Endothelial cell of umbilical vein (primary cell): ENCODE results near the gene PDLIM5. TPM values are rescaled to one million over a fixed set of nuclear protein-coding genes. Genes with fewer than 3 reads are reported as not detected.

ENCODE experiments used
- BruUV-seq: library from RNA; stranded (reverse); fragments of 400-500 nt; replicated peaks from 2 replicates; lab custom pipeline; 2021; lab: Mats Ljungman, UMichigan
- CTCF ChIA-PET: fragments of 300-600, 350-600 bp; sonication (Branson Sonifier 250); formaldehyde crosslinking; loops from one replicate; lab custom pipeline; 2021; ENCODE audit warnings: antibody characterized with exemption, inconsistent platforms; lab: Charles Lee
- POLR2A ChIA-PET: fragments of 300-600, 350-600 bp; sonication (Branson Sonifier 250); formaldehyde crosslinking; loops from one replicate; lab custom pipeline; 2021; ENCODE audit warnings: antibody characterized with exemption, inconsistent platforms; lab: Charles Lee
- DNase-seq: peaks from one replicate; pipeline ENCODE4 v3.0.0-alpha.2; 2011; ENCODE audit warnings: low read depth, low spot score
- FAIRE-seq: peaks from 2 replicates; lab custom pipeline; 2011; peaks lifted over from hg19 to GRCh38; lab: Jason Lieb, UNC
- H2AFZ ChIP-seq: 2 replicates; pipeline ENCODE4 v1.6.0; 2012; ENCODE audit warnings: low read depth, low read length, control low read depth, inconsistent platforms
- H3K27ac ChIP-seq: 2 replicates; pipeline ENCODE4 v1.5.1; 2011; ENCODE audit warnings: low read depth, mild to moderate bottlenecking, control low read depth, low read length, moderate library complexity; ENCODE audit not compliant: insufficient read depth
- H3K27me3 ChIP-seq, 2 experiments: 2 replicates each; pipeline versions ENCODE4 v1.6.0 to v1.6.1; 2011; ENCODE audit warnings: low read length in 2 of 2, mixed read lengths in 1 of 2; ENCODE audit not compliant: control insufficient read depth in 2 of 2, insufficient read depth in 2 of 2
- H3K36me3 ChIP-seq, 2 experiments: 2 replicates in 1 of 2; 3 replicates in 1 of 2; pipeline ENCODE4 v1.5.1; 2011; ENCODE audit warnings: low read length in 2 of 2, mild to moderate bottlenecking in 1 of 2, moderate library complexity in 1 of 2; ENCODE audit not compliant: control insufficient read depth in 2 of 2, insufficient read depth in 2 of 2; ENCODE audit errors: extremely low read depth in 1 of 2
- H3K4me1 ChIP-seq: 3 replicates; pipeline ENCODE4 v1.5.1; 2011; ENCODE audit warnings: mild to moderate bottlenecking, low read length; ENCODE audit not compliant: control insufficient read depth, insufficient read depth; ENCODE audit errors: extremely low read depth
- H3K4me2 ChIP-seq: 2 replicates; pipeline ENCODE4 v1.6.1; 2011; ENCODE audit warnings: low read length, control low read depth, mixed read lengths; ENCODE audit not compliant: insufficient read depth
- H3K4me3 ChIP-seq, 3 experiments: fragments of 200-600 bp in 1 of 3; sonication (generic), shearing (Covaris generic) in 1 of 3; replicated peaks in 1 of 3; 2 replicates each; pipeline ENCODE4 v1.5.1; 2011 to 2016; ENCODE audit warnings: control low read depth in 3 of 3, low read length in 3 of 3, mild to moderate bottlenecking in 2 of 3, inconsistent platforms in 1 of 3, low read depth in 1 of 3, moderate library complexity in 1 of 3; ENCODE audit not compliant: insufficient read depth in 1 of 3
- H3K79me2 ChIP-seq: 2 replicates; pipeline ENCODE4 v1.6.0; 2012; ENCODE audit warnings: low read length, inconsistent platforms; ENCODE audit not compliant: control insufficient read depth, insufficient read depth
- H3K9ac ChIP-seq: replicated peaks from 2 replicates; pipeline ENCODE3; 2011; ENCODE audit warnings: low read length, control low read depth; ENCODE audit not compliant: insufficient read depth; ENCODE audit errors: extremely low read depth
- H3K9me1 ChIP-seq: replicated peaks from 3 replicates; pipeline ENCODE4 v1.6.0; 2011; ENCODE audit warnings: mild to moderate bottlenecking, low read length; ENCODE audit not compliant: control insufficient read depth, insufficient read depth; ENCODE audit errors: extremely low read depth
- H3K9me3 ChIP-seq: replicated peaks from 2 replicates; pipeline ENCODE4 v1.5.1; 2012; ENCODE audit warnings: low read length, inconsistent platforms; ENCODE audit not compliant: control insufficient read depth, insufficient read depth
- H4K20me1 ChIP-seq: replicated peaks from 2 replicates; pipeline ENCODE3; 2011; ENCODE audit warnings: mild to moderate bottlenecking, low read length; ENCODE audit not compliant: control insufficient read depth, insufficient read depth; ENCODE audit errors: extremely low read depth
- CTCF ChIP-seq, 2 donors: IDR thresholded peaks; 1 replicate in 1 of 2; 2 replicates in 1 of 2; pipeline ENCODE4 v1.5.1; 2011; ENCODE audit warnings: low read length in 2 of 2, mild to moderate bottlenecking in 2 of 2, moderate library complexity in 2 of 2, control low read depth in 1 of 2, inconsistent platforms in 1 of 2, low read depth in 1 of 2; ENCODE audit not compliant: insufficient read depth in 1 of 2; ENCODE audit errors: extremely low read depth in 1 of 2
- EZH2 ChIP-seq: IDR thresholded peaks from 2 replicates; pipeline ENCODE4 v1.6.1; 2012; ENCODE audit warnings: borderline replicate concordance, low read depth, mild to moderate bottlenecking, moderate library complexity, low read length, inconsistent platforms; ENCODE audit not compliant: severe bottlenecking
- FOS ChIP-seq: IDR thresholded peaks from 2 replicates; pipeline ENCODE4 v1.6.1; 2011; ENCODE audit warnings: mild to moderate bottlenecking, low read length, moderate library complexity, borderline replicate concordance; ENCODE audit not compliant: insufficient read depth
- GATA2 ChIP-seq: IDR thresholded peaks from 2 replicates; pipeline ENCODE4 v1.7.0; 2011; ENCODE audit warnings: low read depth, mild to moderate bottlenecking, moderate library complexity, mixed read lengths, low read length; ENCODE audit not compliant: insufficient read length, insufficient read depth
- JUN ChIP-seq: IDR thresholded peaks from 2 replicates; pipeline ENCODE4 v1.6.1; 2011; ENCODE audit warnings: borderline replicate concordance, low read depth; ENCODE audit not compliant: insufficient read length, insufficient read depth
- MAX ChIP-seq: IDR thresholded peaks from 2 replicates; pipeline ENCODE4 v1.6.1; 2011; ENCODE audit not compliant: insufficient read depth, insufficient read length
- MYC ChIP-seq: IDR thresholded peaks from one replicate; pipeline ENCODE4 v1.6.1; 2011; ENCODE audit warnings: mild to moderate bottlenecking, low read depth, low read length
- POLR2A ChIP-seq: IDR thresholded peaks from 2 replicates; pipeline ENCODE4 v1.6.1; 2012; ENCODE audit warnings: low read depth, mild to moderate bottlenecking, control low read depth, low read length
- POLR2AphosphoS5 ChIP-seq: IDR thresholded peaks from 2 replicates; pipeline ENCODE4 v1.6.1; 2012; ENCODE audit warnings: low read depth, mild to moderate bottlenecking, control low read depth, low read length, moderate library complexity; ENCODE audit not compliant: insufficient read depth
- dilution Hi-C: fragments of 300-500 bp; cut with MboI; formaldehyde crosslinking; loops from one replicate; pipeline ENCODE4 v1.15.0; 2019; ENCODE audit warnings: low sequenced_read_pairs; ENCODE audit not compliant: extremely low pct_ligation_motif_present
- intact Hi-C: fragments of 100-400 bp; cut with micrococcal nuclease; formaldehyde crosslinking; loops from one replicate; pipeline ENCODE4 v1.10.0; 2022
- polyA plus RNA-seq, 4 experiments: library from polyadenylated mRNA; depleted of rRNA in 3 of 4; stranded (reverse) in 3 of 4; unstranded in 1 of 4; fragments of >200 nt; gene quantifications; 2 replicates each; pipeline versions ENCODE4 v1.2.1 to v1.2.3, GENCODE V29; 2011 to 2012; ENCODE audit warnings: missing spikeins in 1 of 4
- total RNA-seq: library from RNA; stranded (reverse); gene quantifications from 2 replicates; pipeline ENCODE4 v1.2.3, GENCODE V29; 2021

Gene PDLIM5
- total and polyA plus RNA-seq, 2 donors (not counting 3 experiments of a cell fraction or from before 2014, with no cell fraction given): 243 to 310 TPM

GRCh38 chr4:94506822-94507221, 55.1 kb downstream of the PDLIM5 start:
- Histone ChIP-seq H3K4me2 (no peak overlapping the region), H3K4me1 (peaks cover 21% of the 10 kb centered on the region), H3K4me3 (no peak overlapping the region), H3K9ac (no peak overlapping the region), H3K27ac (no peak overlapping the region), H3K27me3 (no peaks in the 10 kb centered on the region), H4K20me1 (peaks cover 2% of the 10 kb centered on the region), H3K9me1 (no peaks in the 10 kb centered on the region), H3K79me2 (peaks cover 96% of the 10 kb centered on the region), H2AFZ (no peak overlapping the region), H3K9me3 (no peaks in the 10 kb centered on the region), H3K36me3 (peaks cover 0 to 2% of the 10 kb centered on the region in 2 experiments)
- dilution Hi-C loops: no loop called here
- intact Hi-C loops: no loop called here
- BruUV-seq: no TSS peak
- TF ChIP-seq POLR2AphosphoS5 (no peak), FOS (no peak), JUN (no peak), CTCF (IDR thresholded peaks at IDR 0.05; ENCODE audit: extremely low read depth in 1 of 2, insufficient read depth in 1 of 2, low read depth in 1 of 2, low read length in 2 of 2) (no peak), GATA2 (no peak), MAX (no peak), MYC (no peak), EZH2 (no peak), POLR2A (no peak)
- ChIA-PET CTCF (interaction anchor here (1.1 to 3.6 kb wide), 2 partner anchors 26 to 100 kb away, joined by 4 to 12 read pairs; no protein-coding TSS in a partner anchor), POLR2A (no interaction called here)
- DNase-seq (no peak), FAIRE-seq (no peak)
